Ovary (tissue), 1 donor: ENCODE data around the gene SORBS1.

Experiments used
- EP300 ChIP-seq: sonication (generic); formaldehyde crosslinking; IDR thresholded peaks from one replicate; pipeline ENCODE4 v1.6.1; 2017; ENCODE audit warnings: antibody characterized with exemption
- POLR2A ChIP-seq: fragments of 450-650 bp; IDR thresholded peaks from one replicate; pipeline ENCODE4 v1.6.1; 2017; ENCODE audit warnings: antibody characterized with exemption, mild to moderate bottlenecking, moderate library complexity

- TF ChIP-seq POLR2A (no peak), EP300 (no peak)
Observed at GRCh38 chr10:95321554-95322301, 239.4 kb downstream of the SORBS1 start.
